22Rv1 (cell line): ENCODE results near the gene CLSTN2.

Source experiments
- CTCF ChIP-seq: fragments of 450-650 bp; IDR thresholded peaks from 2 replicates; pipeline ENCODE4 v1.5.1; 2017; ENCODE audit warnings: mild to moderate bottlenecking
- ZFX ChIP-seq: fragments of 450-650 bp; IDR thresholded peaks from 2 replicates; pipeline ENCODE4 v1.6.1; 2017; ENCODE audit warnings: antibody characterized with exemption, borderline replicate concordance

GRCh38 chr3:140586311-140586710, 651.3 kb downstream of the CLSTN2 start:
- no peak for TF ChIP-seq CTCF
- no peak for TF ChIP-seq ZFX
